ENCODE measurements around the gene KCTD15.
"Not testable (repeated sequence)": the region's sequence is repeated elsewhere in the genome, so short reads cannot be mapped to it uniquely, and the experiment has no call there.

The KCTD15 gene

GRCh38 chr19:33814181-33815165 is 17.8 kb downstream of the KCTD15 start:
- DNase-seq (ENCODE audit: low read depth in 2 of 2) = no peak

- DNase-seq (ENCODE audit: low read depth in 2 of 2) = no peak
Measured at GRCh38 chr19:33815380-33816340, 19.0 kb downstream of the KCTD15 start.

- DNase-seq (ENCODE audit: low read depth in 2 of 2) = no peak
Measured at GRCh38 chr19:33818411-33818810, 21.7 kb downstream of the KCTD15 start.

GRCh38 chr19:33819078-33819477 is 22.4 kb downstream of the KCTD15 start:
- not testable (repeated sequence) for DNase-seq (ENCODE audit: low read depth in 2 of 2)

GRCh38 chr19:33819506-33819879 is 22.8 kb downstream of the KCTD15 start:
- no peak for DNase-seq (ENCODE audit: low read depth in 2 of 2)

GRCh38 chr19:33819880-33820781 is 23.5 kb downstream of the KCTD15 start:
- peak; percentile 46 to 64 for DNase-seq (ENCODE audit: low read depth in 2 of 2)

GRCh38 chr19:33821871-33822270 is 25.2 kb downstream of the KCTD15 start:
- no peak for DNase-seq (ENCODE audit: low read depth in 2 of 2)

GRCh38 chr19:33823341-33823740 is 26.7 kb downstream of the KCTD15 start:
- no peak for DNase-seq (ENCODE audit: low read depth in 2 of 2)

- no peak for DNase-seq (ENCODE audit: low read depth in 2 of 2)
Measured at GRCh38 chr19:33825556-33825955, 28.9 kb downstream of the KCTD15 start.

GRCh38 chr19:33826521-33826920 is 29.9 kb downstream of the KCTD15 start:
- no peak for DNase-seq (ENCODE audit: low read depth in 2 of 2)

- DNase-seq (ENCODE audit: low read depth in 2 of 2) = no peak
Measured at GRCh38 chr19:33828266-33829075, 31.8 kb downstream of the KCTD15 start.

GRCh38 chr19:33830264-33830663 is 33.6 kb downstream of the KCTD15 start:
- DNase-seq (ENCODE audit: low read depth in 2 of 2) = no peak

GRCh38 chr19:33831825-33832224 is 35.2 kb downstream of the KCTD15 start:
- DNase-seq (ENCODE audit: low read depth in 2 of 2) = no peak

- DNase-seq (ENCODE audit: low read depth in 2 of 2) = no peak
Measured at GRCh38 chr19:33832633-33833032, 36.0 kb downstream of the KCTD15 start.

GRCh38 chr19:33840382-33840781 is 43.7 kb downstream of the KCTD15 start:
- DNase-seq (ENCODE audit: low read depth in 2 of 2) = no peak

- no peak for DNase-seq (ENCODE audit: low read depth in 2 of 2)
Measured at GRCh38 chr19:33840783-33841182, 44.1 kb downstream of the KCTD15 start.

- no peak for DNase-seq (ENCODE audit: low read depth in 2 of 2)
Measured at GRCh38 chr19:33841685-33842084, 45.0 kb downstream of the KCTD15 start.

- no peak for DNase-seq (ENCODE audit: low read depth in 2 of 2)
Measured at GRCh38 chr19:33844478-33844877, 47.8 kb downstream of the KCTD15 start.

- DNase-seq (ENCODE audit: low read depth in 2 of 2) = no peak
Measured at GRCh38 chr19:33845498-33845897, 48.8 kb downstream of the KCTD15 start.

GRCh38 chr19:33849551-33850147 is 53.0 kb downstream of the KCTD15 start:
- DNase-seq (ENCODE audit: low read depth in 2 of 2) = no peak

Measured in stimulated activated CD4-positive, alpha-beta T cell treated with anti-CD3 and anti-CD28 coated beads, Interleukin-4, amount 100 ng/mL, for 48 hours (primary cell).